ENCODE data around the gene RAB23.

RAB23 gene

GRCh38 chr6:57226221-57226620 is 4.1 kb upstream of the RAB23 start:
- no peak for DNase-seq

- no peak for DNase-seq
Measured at GRCh38 chr6:57224769-57225515, 2.8 kb upstream of the RAB23 start.

DNA sequence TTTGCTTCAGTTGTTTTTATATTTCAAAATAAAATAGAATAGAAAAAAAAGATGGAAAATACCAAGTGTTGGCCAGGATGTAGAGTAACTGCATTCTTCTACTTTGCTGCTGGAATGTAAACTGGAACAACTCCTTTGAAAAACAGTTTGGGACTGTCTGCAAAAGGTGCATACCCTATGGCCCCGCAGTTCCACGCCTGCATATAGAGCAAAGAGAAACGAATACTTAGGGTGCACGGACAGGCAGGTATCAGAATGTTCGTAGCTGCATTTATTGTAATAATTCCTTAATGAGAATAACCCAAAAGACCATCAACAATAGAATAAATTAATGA is 603 bp upstream of the RAB23 start:
- DNase-seq = peak; percentile 13

DNA sequence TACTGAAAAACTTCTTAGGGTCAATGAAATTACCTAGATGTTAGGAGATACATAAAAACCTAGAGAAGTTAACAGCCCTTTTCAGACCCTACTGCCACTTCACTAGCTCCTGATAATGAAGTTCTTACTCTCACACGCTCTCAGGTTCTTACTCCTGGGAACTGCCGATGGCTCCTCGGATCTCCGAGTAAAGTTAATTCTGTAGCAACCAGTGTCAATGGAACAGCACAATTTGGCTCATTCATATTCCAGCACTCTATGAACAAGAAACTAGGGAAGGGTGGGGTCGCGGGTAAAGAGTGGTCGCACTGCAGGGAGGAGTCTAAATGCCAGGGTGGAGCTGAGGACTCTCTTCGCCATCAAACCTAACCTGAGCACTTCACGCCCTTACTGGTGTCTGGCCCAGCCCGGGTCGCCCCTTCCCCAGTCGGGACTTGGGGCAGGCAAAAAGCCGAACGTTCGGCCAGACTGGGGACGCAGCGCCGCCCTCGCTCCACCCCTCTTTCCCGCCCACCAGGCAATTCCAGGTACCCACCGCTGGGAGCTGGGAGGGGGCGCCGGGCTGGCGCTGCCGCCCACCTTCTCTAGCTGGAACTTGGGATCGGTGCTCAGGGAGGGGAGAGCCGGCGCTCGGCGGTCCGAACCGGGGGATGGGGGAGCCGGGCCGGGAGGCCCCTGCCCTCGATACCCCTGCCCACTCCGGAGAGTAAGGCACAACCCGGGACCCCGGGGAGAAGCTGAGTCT is 744 bp downstream of the RAB23 start:
- peak; percentile 41 for DNase-seq

DNA sequence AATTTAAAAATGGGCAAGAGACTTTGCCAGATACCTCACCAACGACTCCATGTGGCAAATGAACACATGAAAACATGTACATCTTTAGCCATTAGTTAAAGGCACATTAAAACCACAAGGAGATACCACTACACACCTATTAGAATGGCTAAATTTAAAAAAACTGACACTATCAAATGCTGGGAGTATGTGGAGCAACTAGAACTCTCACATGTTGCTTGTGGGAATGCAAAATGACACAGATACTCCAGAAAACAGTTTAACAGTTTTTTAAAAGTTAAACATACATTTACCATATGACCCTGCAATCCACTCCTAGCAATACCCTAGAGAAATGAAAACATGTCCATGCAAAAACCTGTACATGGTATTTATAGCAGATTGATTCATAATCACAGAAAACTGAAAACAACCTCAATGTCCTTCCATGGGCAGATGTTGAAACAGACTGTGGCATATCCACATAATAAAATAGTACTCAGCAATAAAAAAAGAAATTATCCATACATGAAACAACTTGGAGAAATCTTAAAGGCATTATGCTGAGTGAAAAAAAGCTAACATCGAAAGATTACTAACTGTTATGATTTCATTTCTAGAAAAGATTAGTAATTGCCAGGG is 1.9 kb downstream of the RAB23 start:
- DNase-seq = no peak

GRCh38 chr6:57217270-57217669 is 4.8 kb downstream of the RAB23 start:
- DNase-seq = no peak

DNA sequence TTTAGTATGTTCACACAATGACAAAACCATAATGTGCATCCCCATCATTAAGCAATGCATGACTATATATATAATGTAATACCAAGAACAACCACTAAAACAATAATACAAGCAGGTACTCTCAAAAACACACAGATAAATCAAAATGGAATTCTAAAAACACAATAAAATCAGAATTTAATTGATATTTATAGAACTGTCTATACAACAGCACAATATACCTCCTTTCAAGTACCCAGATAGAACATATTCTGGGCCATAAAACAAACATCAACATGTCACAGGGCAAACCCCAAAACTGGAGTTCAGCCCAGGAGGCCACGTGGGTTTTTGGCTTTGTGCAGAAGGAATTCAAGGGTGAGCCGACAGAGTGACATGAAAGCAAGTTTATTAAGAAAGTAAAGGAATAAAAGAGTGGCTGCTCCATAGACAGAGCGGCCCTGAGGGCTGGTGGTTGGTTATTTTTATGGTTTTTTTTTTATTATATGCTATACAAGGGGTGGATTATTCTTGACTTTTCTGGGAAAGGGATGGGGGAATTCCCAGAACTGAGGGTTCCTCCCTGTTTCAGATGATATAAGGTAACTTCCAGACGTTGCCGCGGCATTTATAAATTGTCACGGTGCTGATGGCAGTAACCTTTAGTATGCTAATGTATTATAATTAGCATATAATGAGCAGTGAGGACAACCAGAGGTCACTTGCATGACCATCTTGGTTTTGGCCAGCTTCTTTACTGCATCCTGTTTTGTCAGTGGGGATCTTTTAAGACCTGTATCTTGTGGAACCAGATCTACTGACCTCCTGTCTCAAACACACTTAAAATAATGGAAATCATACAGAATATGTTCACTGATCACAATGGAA is 5.6 kb downstream of the RAB23 start:
- no peak for DNase-seq

GRCh38 chr6:57215260-57215659 is 6.8 kb downstream of the RAB23 start:
- no peak for DNase-seq

DNA sequence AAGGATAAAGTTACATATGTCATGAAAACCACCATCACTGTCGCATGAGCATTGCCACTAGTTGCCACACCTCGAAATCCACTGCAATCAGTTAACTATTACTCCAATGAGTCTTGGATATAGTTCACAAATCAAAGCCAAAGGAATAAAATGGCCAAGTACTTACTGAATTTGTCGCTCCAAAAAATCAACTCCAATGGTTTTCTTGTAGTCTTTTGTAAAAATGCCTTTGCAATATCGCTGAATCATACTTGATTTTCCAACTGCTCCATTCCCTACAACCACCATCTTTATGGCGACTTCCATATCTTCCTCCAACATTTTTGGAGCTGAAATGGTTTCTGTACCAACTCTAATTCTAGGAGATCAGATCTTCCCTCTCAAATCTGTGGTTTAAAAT is 12.0 kb downstream of the RAB23 start:
- no peak for DNase-seq

DNA sequence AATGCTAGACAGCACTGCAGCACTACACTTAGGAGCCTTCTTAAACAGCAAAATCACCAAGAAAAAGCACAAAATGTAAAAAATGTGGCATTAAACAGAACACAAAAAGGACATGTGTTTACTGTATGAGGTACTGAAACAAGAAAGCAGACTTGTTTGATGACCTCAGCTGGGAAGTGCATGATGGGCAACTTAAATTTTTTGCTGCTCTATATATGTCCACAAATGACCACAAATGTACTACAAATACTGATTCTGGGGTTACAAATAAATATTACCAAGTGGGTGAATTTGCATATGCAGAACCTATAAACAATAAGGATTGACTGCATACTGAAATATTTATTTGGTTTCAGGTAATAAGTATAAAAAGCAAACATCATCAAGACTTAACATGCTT is 13.1 kb downstream of the RAB23 start:
- no peak for DNase-seq

DNA sequence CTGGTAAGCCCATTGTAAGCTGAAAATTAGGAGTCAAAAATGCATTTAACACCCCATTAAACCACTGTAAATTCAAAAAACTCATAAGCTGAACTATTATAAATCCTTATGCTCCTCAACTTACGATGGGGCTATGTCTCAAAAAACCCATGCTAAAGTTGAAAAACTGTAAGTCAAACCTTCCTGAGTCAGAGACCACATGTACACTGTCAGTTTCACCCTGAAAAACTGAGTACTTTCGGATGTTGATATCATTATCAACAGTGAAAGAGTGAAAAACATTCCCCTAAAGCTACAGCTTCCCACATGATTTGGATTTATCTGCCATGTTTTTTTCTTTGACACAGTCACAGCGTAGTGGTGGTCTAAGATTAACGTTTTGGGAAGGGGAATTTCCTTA is 14.2 kb downstream of the RAB23 start:
- DNase-seq = no peak

GRCh38 chr6:57207141-57207540 is 15.0 kb downstream of the RAB23 start:
- DNase-seq = no peak

GRCh38 chr6:57205550-57206328 is 16.4 kb downstream of the RAB23 start:
- no peak for DNase-seq

GRCh38 chr6:57201718-57202117 is 20.4 kb downstream of the RAB23 start:
- DNase-seq = no peak

GRCh38 chr6:57198926-57199636 is 23.0 kb downstream of the RAB23 start:
- no peak for DNase-seq

DNA sequence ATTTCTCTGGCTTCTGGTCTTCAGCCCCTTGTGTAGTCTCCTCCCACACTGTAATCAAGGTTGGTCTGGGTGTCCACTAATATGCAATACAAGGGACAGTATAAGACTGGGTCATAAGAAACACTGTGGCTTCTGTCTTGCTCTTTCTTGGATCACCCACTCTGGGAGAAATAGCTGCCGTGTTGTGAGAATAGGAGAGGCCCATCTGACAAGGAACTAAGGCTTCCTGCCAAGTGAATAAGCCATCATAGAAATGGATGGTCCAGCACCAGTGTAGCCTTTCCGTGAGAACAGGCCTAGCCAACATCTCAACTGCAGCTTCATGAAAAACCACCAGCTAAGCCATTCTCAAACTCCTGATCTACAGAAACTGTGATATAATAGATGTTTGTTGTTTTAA is 26.6 kb downstream of the RAB23 start:
- no peak for DNase-seq

GRCh38 chr6:57193177-57193576 is 28.9 kb downstream of the RAB23 start:
- DNase-seq = no peak

- DNase-seq = no peak
Measured at GRCh38 chr6:57190140-57190539, 32.0 kb downstream of the RAB23 start.

DNA sequence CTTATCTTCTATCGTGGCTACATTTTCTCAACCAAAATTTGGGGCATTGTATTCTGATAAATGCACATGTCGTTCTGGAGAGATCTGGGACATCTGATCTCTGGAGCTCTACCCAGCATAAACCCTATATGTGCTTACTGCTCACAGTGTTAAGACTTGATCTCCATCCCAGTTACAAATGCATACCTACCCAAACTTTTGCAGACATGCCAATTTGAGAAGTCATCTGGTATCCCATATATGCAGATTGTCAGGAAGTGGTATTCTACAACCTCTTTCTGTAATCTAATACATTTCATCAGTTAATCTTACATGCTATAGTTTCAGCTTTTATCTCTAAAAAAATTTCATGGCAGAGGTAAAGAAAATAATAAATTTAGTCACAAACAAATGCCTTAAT is 38.8 kb downstream of the RAB23 start:
- DNase-seq = no peak

DNA sequence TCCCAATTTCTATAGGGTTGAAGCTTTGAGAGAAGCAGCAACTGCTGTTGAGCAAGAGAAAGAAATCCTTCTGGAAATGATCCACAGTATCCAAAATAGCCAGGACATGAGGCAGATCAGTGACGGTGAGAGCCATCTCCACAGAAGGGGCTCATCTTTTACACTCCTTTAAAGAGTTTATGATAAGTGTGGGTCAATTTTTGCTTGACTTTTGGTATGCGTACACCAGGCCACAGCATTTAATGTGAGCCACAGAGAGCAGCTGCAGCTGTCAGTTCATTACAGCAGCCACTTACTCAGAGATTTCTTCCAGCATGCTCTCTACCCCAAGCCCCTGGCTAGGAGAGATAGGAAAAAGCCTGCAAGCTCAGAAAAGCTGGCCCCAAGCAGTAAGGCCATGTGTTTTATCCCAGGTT is 40.1 kb downstream of the RAB23 start:
- DNase-seq = no peak

- DNase-seq = no peak
Measured at GRCh38 chr6:57180596-57180995, 41.5 kb downstream of the RAB23 start.
